ENCODE measurements around the gene CEP43.
A peak's percentile ranks its signal among the peaks of the same experiment; 100 is the strongest.

CEP43 gene

DNA sequence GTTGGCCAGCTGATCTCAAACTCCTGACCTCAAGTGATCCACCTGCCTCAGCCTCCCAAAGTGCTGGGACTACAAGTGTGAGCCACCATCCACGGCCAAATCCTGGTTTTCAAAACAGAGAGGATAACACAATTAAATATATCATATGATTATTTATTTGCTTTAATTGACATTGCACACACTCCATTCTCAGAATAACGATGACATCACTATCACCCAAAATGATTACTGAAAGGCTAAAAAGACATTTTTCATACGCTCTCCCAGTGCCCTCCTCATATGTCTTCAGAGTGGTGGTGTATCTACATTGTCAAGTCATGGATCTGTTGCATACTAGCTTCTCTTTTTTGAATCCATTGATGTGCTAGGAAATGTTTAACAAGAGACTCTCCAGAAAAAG lies 18.5 kb upstream of the CEP43 start:
- no peaks in the 10 kb centered on the region for H3K9me3 Mint-ChIP-seq
- H3K27ac Mint-ChIP-seq: no peak overlapping the region
- H3K4me1 Mint-ChIP-seq (ENCODE audit: low read depth): no peaks in the 10 kb centered on the region
- intact Hi-C loops (cut with micrococcal nuclease): no loop called here
- H3K4me3 Mint-ChIP-seq: no peak overlapping the region
- H3K27me3 Mint-ChIP-seq: no peaks in the 10 kb centered on the region
- no peaks in the 10 kb centered on the region for H3K36me3 Mint-ChIP-seq (ENCODE audit: low read depth)

DNA sequence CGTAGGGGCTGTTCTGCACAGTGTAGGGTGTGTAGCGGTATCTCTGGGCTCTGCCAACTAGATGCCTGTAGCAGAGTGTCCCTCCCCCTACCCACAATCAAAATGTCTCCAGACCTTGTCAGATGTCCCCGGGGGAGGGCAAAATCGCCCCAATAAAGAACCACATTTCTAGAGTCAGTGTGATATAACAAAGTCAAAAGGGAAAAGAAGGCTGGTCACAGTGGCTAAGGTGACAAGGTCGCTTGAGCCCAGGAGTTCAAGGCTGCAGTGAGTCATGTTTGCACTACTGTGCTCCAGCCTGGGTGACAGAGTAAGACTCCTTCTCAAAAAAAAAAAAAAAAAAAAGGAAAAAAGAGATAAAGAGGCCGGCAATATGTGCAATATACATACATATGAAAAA lies 11.7 kb upstream of the CEP43 start:
- no peaks in the 10 kb centered on the region for H3K27me3 Mint-ChIP-seq
- intact Hi-C loops (cut with micrococcal nuclease): no loop called here
- H3K9me3 Mint-ChIP-seq: no peaks in the 10 kb centered on the region
- peaks cover 18% of the 10 kb centered on the region for H3K4me1 Mint-ChIP-seq (ENCODE audit: low read depth)
- no peak overlapping the region for H3K4me3 Mint-ChIP-seq
- no peaks in the 10 kb centered on the region for H3K36me3 Mint-ChIP-seq (ENCODE audit: low read depth)
- no peak overlapping the region for H3K27ac Mint-ChIP-seq

DNA sequence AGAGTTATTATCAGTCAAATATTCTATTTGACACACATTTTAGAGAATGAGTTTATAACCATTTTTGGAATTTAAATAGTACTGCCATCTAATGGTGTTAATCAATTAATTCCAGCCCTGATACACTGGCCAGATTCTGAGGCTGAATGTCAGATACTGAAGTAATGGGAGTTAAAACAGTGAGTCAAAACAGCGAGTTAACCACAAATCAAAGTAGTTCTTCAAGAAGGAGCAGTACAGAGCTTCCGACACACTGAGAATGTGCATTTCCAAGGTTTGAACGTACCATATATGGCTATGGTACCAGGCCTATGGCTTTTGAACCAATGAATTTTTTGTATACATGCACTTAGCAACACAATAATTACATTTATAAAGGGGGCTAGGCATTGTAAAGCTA lies 11.3 kb upstream of the CEP43 start:
- intact Hi-C loops (cut with micrococcal nuclease): loop anchor here (2.0 kb wide), 1 partner anchor 35 kb away; no protein-coding TSS in a partner anchor
- no peak overlapping the region for H3K4me3 Mint-ChIP-seq
- peaks cover 18% of the 10 kb centered on the region for H3K4me1 Mint-ChIP-seq (ENCODE audit: low read depth)
- no peak overlapping the region for H3K27ac Mint-ChIP-seq
- H3K36me3 Mint-ChIP-seq (ENCODE audit: low read depth): no peaks in the 10 kb centered on the region
- no peaks in the 10 kb centered on the region for H3K9me3 Mint-ChIP-seq
- H3K27me3 Mint-ChIP-seq: no peaks in the 10 kb centered on the region

DNA sequence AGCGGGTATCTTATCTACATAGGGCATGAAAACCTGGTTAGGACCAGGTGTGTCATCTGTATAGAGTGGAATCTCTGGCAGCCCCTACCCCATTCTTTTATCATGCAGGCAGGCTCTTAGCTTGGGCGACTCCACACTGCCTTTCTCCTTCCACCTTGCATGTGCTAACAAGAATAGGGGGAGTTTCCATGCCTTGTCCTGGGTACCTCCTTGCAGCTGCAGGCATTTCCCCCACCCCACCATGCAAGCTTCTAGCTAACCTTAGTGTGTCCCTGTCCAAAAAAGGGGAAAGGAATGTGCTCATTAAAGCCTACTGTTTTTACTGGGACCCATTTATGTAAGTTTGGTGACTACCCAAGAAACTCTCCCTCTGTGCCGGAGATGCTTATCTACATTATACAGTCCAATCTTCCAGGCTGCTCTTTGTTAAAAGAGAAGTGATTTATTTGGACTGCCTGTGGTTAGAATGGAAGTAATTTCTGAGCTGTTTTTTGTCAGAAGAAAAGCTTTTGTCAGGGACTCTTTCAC lies 10.5 kb upstream of the CEP43 start:
- Mint-ChIP-seq H3K4me3 (no peak overlapping the region), H3K27ac (no peak overlapping the region), H3K9me3 (no peaks in the 10 kb centered on the region), H3K4me1 (ENCODE audit: low read depth) (peaks cover 18% of the 10 kb centered on the region), H3K36me3 (ENCODE audit: low read depth) (no peaks in the 10 kb centered on the region), H3K27me3 (no peaks in the 10 kb centered on the region)
- intact Hi-C loops (cut with micrococcal nuclease): loop anchor here (1.0 to 2.0 kb wide), 2 partner anchors 36 to 202 kb away; no protein-coding TSS in a partner anchor

DNA sequence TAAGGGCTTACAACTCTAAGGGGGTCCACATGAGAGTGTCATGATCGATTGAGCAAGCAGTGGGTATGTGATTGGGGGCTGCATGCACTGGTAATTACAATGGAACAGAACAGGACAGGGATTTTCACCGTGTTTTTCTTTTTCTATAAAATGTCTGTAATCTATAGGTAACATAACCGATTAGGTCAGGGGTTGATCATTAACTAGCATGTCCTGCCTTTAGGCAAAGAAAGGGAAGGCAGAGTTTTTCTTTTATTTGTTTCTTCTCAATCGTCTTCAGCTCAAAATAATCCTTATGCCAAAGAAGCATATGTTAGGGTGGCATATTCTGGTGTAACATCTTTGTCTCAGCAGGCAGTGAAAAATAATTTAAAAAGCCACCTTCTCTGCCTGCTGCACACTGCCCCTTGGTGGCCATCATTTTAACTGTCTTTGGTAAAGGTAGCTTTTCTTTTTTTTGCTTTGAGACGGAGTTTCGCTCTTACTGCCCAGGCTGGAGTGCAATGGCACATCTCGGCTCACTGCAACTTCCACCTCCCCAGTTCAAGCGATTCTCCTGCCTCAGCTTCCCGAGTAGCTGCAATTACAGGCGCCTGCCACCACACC lies 9.7 kb upstream of the CEP43 start:
- intact Hi-C loops (cut with micrococcal nuclease): loop anchor here (1.0 to 10.0 kb wide), 3 partner anchors 37 to 203 kb away; no protein-coding TSS in a partner anchor
- no peak overlapping the region for H3K4me3 Mint-ChIP-seq
- H3K9me3 Mint-ChIP-seq: no peaks in the 10 kb centered on the region
- H3K27me3 Mint-ChIP-seq: no peaks in the 10 kb centered on the region
- H3K27ac Mint-ChIP-seq: no peak overlapping the region
- H3K36me3 Mint-ChIP-seq (ENCODE audit: low read depth): peaks cover under 1% of the 10 kb centered on the region
- H3K4me1 Mint-ChIP-seq (ENCODE audit: low read depth): peaks cover 18% of the 10 kb centered on the region

DNA sequence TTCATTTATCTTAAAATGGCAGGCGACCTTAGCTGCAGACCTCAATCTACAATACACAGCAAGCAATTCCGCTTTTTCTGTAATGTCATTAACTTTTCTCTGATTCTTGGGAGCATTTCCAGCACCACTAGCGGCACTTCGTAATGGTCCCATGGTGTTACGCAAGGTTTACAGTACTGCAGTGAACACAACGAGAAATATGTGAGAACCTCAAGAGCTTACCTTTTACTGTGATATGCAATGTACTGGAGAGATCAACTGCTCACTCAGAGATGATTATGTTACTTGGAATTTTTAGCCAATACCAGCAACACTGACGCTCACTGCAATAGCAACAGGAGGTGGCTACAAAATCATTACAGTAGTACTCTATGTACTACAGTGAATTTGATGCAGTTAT lies 2.8 kb upstream of the CEP43 start:
- intact Hi-C loops (cut with micrococcal nuclease): loop anchor here (10.0 kb wide), 1 partner anchor 98 kb away; no protein-coding TSS in a partner anchor
- H3K4me3 Mint-ChIP-seq: no peak overlapping the region
- H3K27me3 Mint-ChIP-seq: no peaks in the 10 kb centered on the region
- no peak overlapping the region for H3K27ac Mint-ChIP-seq
- H3K9me3 Mint-ChIP-seq: no peaks in the 10 kb centered on the region
- peaks cover 29% of the 10 kb centered on the region for H3K4me1 Mint-ChIP-seq (ENCODE audit: low read depth)
- H3K36me3 Mint-ChIP-seq (ENCODE audit: low read depth): peaks cover 19% of the 10 kb centered on the region

DNA sequence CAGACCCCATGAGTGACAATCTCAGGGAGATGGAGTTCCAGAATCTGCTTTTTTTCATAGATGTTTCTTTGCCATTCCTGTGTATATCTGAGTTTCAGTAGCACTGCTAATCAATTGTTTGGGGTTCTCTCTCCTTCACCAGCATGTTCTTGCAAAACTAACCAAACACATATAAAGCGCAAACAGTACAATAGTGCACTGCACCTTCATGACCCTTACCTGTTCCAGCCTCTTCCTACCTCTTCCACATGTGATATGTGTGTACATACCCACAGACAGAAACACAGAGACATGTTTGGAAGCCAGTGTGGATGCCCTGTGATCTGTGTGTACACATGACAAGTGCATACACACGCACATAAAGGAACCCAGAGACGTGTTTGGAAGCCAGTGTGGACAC lies 1.8 kb upstream of the CEP43 start:
- Mint-ChIP-seq H3K4me1 (ENCODE audit: low read depth) (peaks cover 32% of the 10 kb centered on the region), H3K9me3 (no peaks in the 10 kb centered on the region), H3K27me3 (no peaks in the 10 kb centered on the region), H3K4me3 (peak overlapping the region; percentile 88), H3K36me3 (ENCODE audit: low read depth) (peaks cover 25% of the 10 kb centered on the region), H3K27ac (peak overlapping the region; percentile 76)
- intact Hi-C loops (cut with micrococcal nuclease): loop anchor here (10.0 kb wide), 1 partner anchor 97 kb away; no protein-coding TSS in a partner anchor

DNA sequence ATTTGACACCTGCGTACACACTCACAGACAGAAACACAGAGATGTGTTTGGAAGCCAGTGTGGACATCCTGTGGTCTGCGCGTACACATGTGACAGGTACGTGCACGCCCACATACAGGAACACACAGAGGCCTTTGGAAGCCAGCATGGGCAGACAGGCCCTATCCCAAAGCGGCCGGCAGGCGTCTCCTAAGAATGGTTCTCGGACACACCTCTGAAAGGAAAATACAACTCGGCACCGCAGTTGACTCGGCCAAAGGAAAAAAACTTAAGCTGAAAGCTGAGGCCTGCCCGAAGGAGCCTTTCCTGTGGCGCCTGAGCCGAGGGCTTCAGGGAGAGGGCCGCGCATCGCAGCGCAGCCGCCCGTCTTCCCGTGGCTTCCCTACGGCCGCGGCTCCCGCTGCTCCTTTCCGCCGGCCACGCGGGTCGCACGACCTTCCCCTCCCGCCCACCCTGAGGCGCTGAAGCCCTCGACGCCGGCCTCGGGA lies 1.4 kb upstream of the CEP43 start:
- intact Hi-C loops (cut with micrococcal nuclease): loop anchor here (10.0 kb wide), 1 partner anchor 97 kb away; no protein-coding TSS in a partner anchor
- H3K4me3 Mint-ChIP-seq: peak overlapping the region; percentile 88
- H3K36me3 Mint-ChIP-seq (ENCODE audit: low read depth): peaks cover 25% of the 10 kb centered on the region
- no peaks in the 10 kb centered on the region for H3K27me3 Mint-ChIP-seq
- H3K27ac Mint-ChIP-seq: peak overlapping the region; percentile 76
- peaks cover 32% of the 10 kb centered on the region for H3K4me1 Mint-ChIP-seq (ENCODE audit: low read depth)
- no peaks in the 10 kb centered on the region for H3K9me3 Mint-ChIP-seq

DNA sequence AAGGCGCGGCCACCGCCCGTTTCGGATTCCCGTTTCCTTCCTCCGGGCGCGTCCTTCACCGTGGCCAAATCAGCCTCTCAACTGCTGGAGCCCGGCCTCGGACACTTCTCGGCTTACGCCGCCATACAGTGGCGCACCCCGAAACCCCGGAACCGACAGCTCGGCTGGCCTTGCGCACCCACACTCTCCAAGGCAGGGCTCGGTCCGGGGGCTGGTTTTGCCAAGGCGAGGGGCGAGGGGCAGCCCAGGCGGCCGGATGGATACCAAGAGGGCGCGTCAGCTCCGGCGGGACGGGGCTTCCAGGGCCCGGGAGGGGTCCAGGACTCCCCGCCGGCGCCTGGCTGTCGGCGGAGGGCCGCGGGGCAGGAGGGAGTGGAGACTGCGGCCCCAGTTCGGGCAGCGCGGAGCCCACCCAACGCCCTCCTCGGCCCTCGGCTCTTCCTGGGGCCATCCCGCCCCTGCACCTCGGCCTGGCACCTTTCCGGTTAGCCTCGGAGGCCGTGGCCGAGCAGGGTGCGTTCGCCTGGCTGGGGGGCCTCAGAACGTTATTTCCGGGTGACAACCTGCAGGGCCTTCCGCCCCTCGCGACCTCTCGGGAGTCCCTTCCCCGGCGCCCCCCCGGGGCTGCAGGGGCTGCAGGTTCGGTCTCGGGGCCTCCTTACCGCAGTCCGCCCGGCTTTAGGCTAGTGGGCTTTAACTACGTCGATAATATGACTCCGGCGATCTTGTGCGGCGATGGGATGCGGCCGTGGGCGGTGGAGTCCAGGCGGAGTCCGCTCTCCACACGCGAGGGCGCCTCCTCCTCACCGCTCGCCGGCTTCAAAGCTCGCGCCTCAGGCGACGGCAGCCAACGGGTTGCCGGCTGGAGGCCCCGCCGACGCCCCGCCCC lies 697 bp upstream of the CEP43 start:
- Mint-ChIP-seq H3K27me3 (no peaks in the 10 kb centered on the region), H3K9me3 (no peaks in the 10 kb centered on the region), H3K27ac (peak overlapping the region; percentile 76), H3K36me3 (ENCODE audit: low read depth) (peaks cover 25% of the 10 kb centered on the region), H3K4me1 (ENCODE audit: low read depth) (peaks cover 32% of the 10 kb centered on the region), H3K4me3 (peak overlapping the region; percentile 88)
- intact Hi-C loops (cut with micrococcal nuclease): loop anchor here (1.0 to 10.0 kb wide), 3 partner anchors 42 to 144 kb away; partner anchors contain the start of gene RNASET2

DNA sequence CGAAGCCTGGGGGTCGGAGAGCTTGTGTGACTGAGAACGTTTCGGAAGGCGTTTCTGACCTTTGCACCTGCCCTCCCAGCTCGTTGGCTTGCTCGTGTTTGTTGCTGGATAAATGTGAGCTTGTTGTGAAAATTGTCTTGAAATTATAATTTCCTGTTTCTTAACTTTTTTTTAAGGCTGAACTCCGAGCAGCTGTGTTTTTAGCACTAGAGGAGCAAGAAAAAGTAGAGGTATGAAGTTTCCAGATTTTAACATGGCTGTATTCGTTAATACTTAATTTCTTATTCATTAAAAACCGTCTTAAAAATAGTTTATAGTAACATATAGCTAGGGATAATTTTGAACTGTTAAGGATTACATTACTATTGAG lies 672 bp downstream of the CEP43 start:
- no peaks in the 10 kb centered on the region for H3K9me3 Mint-ChIP-seq
- intact Hi-C loops (cut with micrococcal nuclease): loop anchor here (1.0 to 10.0 kb wide), 5 partner anchors 44 to 375 kb away; partner anchors contain the start of genes RNASET2 and RPS6KA2
- H3K27me3 Mint-ChIP-seq: no peaks in the 10 kb centered on the region
- H3K4me3 Mint-ChIP-seq: peak overlapping the region; percentile 88
- peak overlapping the region; percentile 76 for H3K27ac Mint-ChIP-seq
- peaks cover 21% of the 10 kb centered on the region for H3K36me3 Mint-ChIP-seq (ENCODE audit: low read depth)
- H3K4me1 Mint-ChIP-seq (ENCODE audit: low read depth): peaks cover 32% of the 10 kb centered on the region

DNA sequence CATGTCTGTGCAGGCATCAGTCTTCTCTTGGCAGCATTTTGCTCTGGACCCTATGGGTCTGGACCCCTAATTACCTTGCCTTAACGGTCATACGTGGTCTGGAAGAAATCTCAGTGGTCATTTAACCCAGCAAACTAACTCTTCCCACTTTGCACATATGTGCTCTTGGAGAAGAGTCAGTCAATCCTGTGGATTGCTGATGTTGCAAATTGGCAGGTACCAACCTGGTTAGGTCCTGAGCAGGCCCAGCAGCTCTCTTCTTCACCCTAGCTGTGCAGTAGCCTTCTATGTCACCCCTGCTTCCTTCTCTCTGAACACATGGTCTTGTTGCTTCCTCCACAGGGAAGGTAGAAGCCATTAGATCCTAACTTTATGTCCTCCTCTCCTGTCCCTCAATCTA lies 1.6 kb downstream of the CEP43 start:
- Mint-ChIP-seq H3K36me3 (ENCODE audit: low read depth) (peaks cover 28% of the 10 kb centered on the region), H3K9me3 (no peaks in the 10 kb centered on the region), H3K4me1 (ENCODE audit: low read depth) (peaks cover 32% of the 10 kb centered on the region), H3K27ac (no peak overlapping the region), H3K27me3 (no peaks in the 10 kb centered on the region), H3K4me3 (no peak overlapping the region)
- intact Hi-C loops (cut with micrococcal nuclease): loop anchor here (5.0 to 10.0 kb wide), 2 partner anchors 47 to 376 kb away; partner anchors contain the start of gene RPS6KA2

DNA sequence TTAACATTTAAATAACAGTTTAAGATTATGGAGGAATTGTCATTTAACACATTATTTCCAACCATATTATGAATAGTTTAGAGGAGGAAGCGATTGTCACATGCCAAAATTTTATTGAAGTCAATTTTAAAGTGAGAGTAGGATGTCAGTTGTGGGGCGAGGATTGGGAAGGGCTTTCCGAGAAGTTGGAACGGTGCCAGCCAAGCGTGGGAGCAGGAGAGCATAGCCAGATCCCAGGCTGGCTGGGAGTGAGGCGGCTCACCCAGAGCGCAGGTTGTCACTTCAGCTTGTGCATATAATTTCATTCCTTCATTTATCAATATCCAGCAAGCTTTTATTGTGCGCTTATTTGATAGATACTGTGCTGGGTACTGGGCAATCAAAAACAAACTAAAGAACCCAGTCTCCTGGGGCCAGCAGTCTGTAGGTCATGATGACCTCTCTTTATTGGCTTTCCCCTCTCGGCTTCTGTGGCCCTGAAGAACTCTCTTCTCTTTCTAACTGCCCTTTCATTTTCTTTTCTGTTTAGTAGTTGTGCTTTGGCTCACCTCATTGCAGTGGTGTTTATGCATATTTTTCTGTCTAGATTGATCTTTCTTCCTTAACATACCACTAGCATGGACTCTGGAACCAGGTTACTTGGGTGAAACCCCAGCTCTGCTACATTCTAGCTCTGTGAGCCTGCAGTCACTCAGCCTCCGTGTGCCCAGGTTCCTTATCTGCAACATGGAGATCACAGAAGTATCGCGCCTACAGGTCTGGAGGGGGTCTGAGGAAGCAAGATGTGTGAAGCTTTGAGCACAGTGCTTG lies 6.4 kb downstream of the CEP43 start:
- peaks cover 15% of the 10 kb centered on the region for H3K4me1 Mint-ChIP-seq (ENCODE audit: low read depth)
- no peaks in the 10 kb centered on the region for H3K9me3 Mint-ChIP-seq
- H3K27me3 Mint-ChIP-seq: no peaks in the 10 kb centered on the region
- H3K36me3 Mint-ChIP-seq (ENCODE audit: low read depth): peaks cover 66% of the 10 kb centered on the region
- no peak overlapping the region for H3K27ac Mint-ChIP-seq
- no peak overlapping the region for H3K4me3 Mint-ChIP-seq
- intact Hi-C loops (cut with micrococcal nuclease): loop anchor here (10.0 kb wide), 1 partner anchor 381 kb away; the partner anchor contains the start of gene RPS6KA2

DNA sequence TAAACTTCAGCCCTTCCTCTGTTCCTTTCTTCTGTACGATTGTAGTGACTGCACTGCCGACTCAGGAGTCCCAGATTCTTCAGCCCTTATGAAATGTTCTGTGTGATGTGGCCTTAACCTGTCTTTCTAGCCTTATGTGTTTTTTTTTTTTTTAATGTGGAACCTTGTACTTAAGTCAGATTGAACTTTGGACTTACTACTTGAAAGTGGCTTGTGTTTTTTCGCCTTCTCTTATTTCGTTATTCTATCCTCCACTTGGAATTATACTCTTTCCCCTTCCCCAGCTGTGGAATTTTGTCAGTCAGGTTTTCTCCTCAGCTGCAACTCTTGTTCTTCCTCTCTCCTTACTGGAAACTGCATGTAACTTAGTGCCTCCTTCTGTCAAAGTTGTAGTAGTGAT lies 8.8 kb downstream of the CEP43 start:
- intact Hi-C loops (cut with micrococcal nuclease): loop anchor here (10.0 kb wide), 1 partner anchor 383 kb away; the partner anchor contains the start of gene RPS6KA2
- Mint-ChIP-seq H3K27me3 (no peaks in the 10 kb centered on the region), H3K36me3 (ENCODE audit: low read depth) (peaks cover 70% of the 10 kb centered on the region), H3K27ac (no peak overlapping the region), H3K4me1 (ENCODE audit: low read depth) (no peaks in the 10 kb centered on the region), H3K4me3 (no peak overlapping the region), H3K9me3 (no peaks in the 10 kb centered on the region)
